Activated CD4-positive, alpha-beta memory T cell treated with anti-CD3 and anti-CD28 coated beads, Interleukin-2, amount 10 ng/mL, durations not matched to agents 7 days and 5 days (primary cell): ENCODE data around the gene TWIST2. TPM values are rescaled to one million over a fixed set of nuclear protein-coding genes. Genes with fewer than 3 reads are reported as not detected.

Experiments used
- CTCF ChIA-PET: fragments of 350-600 bp; sonication (Branson Sonifier 250); formaldehyde crosslinking; loops from one replicate; lab custom pipeline; 2021; ENCODE audit warnings: antibody characterized with exemption, inconsistent platforms; lab: Charles Lee
- POLR2A ChIA-PET: fragments of 350-600 bp; sonication (Branson Sonifier 250); formaldehyde crosslinking; loops from one replicate; lab custom pipeline; 2021; ENCODE audit warnings: antibody characterized with exemption; lab: Charles Lee
- DNase-seq: peaks from one replicate; pipeline ENCODE4 v3.0.0-alpha.2; 2020
- H3K27ac Mint-ChIP-seq: one replicate; pipeline ENCODE4 v1.8.0; 2021; ENCODE audit warnings: mild to moderate bottlenecking, mixed read lengths
- H3K27me3 Mint-ChIP-seq: one replicate; pipeline ENCODE4 v1.8.0; 2021; ENCODE audit warnings: mixed read lengths
- H3K36me3 Mint-ChIP-seq: one replicate; pipeline ENCODE4 v1.8.0; 2021; ENCODE audit warnings: low read depth, mixed read lengths
- H3K4me1 Mint-ChIP-seq: one replicate; pipeline ENCODE4 v1.8.0; 2021; ENCODE audit warnings: mixed read lengths
- H3K4me3 Mint-ChIP-seq: one replicate; pipeline ENCODE4 v1.8.0; 2021; ENCODE audit warnings: mild to moderate bottlenecking, mixed read lengths
- H3K9me3 Mint-ChIP-seq: one replicate; pipeline ENCODE4 v1.8.0; 2021; ENCODE audit warnings: mixed read lengths
- total RNA-seq, 2 experiments: library from RNA; stranded (reverse); gene quantifications; one replicate each; pipeline ENCODE4 v1.2.3, GENCODE V29; 2021

The TWIST2 gene
- total RNA-seq, 2 experiments from 2014 or later, result not detected

GRCh38 chr2:238905224-238905623, 57.3 kb downstream of the TWIST2 start:
- Mint-ChIP-seq H3K27ac (no peak overlapping the region), H3K4me1 (no peaks in the 10 kb centered on the region), H3K36me3 (no peaks in the 10 kb centered on the region), H3K9me3 (peaks cover 5% of the 10 kb centered on the region), H3K4me3 (no peak overlapping the region), H3K27me3 (no peaks in the 10 kb centered on the region)
- CTCF ChIA-PET, result no interaction called here
- POLR2A ChIA-PET, result no interaction called here
- DNase-seq, result no peak

GRCh38 chr2:238905644-238906043, 57.8 kb downstream of the TWIST2 start:
- ChIA-PET CTCF (no interaction called here), POLR2A (no interaction called here)
- Mint-ChIP-seq H3K4me3 (no peak overlapping the region), H3K36me3 (no peaks in the 10 kb centered on the region), H3K27ac (no peak overlapping the region), H3K27me3 (no peaks in the 10 kb centered on the region), H3K4me1 (no peaks in the 10 kb centered on the region), H3K9me3 (peaks cover 5% of the 10 kb centered on the region)
- no peak for DNase-seq

GRCh38 chr2:238906254-238906935, 58.5 kb downstream of the TWIST2 start:
- peaks cover 5% of the 10 kb centered on the region for H3K9me3 Mint-ChIP-seq
- H3K4me3 Mint-ChIP-seq, result no peak overlapping the region
- H3K4me1 Mint-ChIP-seq, result no peaks in the 10 kb centered on the region
- CTCF ChIA-PET, result no interaction called here
- no peak overlapping the region for H3K27ac Mint-ChIP-seq
- no peaks in the 10 kb centered on the region for H3K36me3 Mint-ChIP-seq
- no peak for DNase-seq
- POLR2A ChIA-PET, result no interaction called here
- no peaks in the 10 kb centered on the region for H3K27me3 Mint-ChIP-seq

GRCh38 chr2:238906936-238907716, 59.2 kb downstream of the TWIST2 start:
- POLR2A ChIA-PET, result no interaction called here
- Mint-ChIP-seq H3K4me1 (no peaks in the 10 kb centered on the region), H3K27me3 (no peaks in the 10 kb centered on the region)

GRCh38 chr2:238907717-238908173, 59.9 kb downstream of the TWIST2 start:
- Mint-ChIP-seq H3K4me3 (no peak overlapping the region), H3K27ac (no peak overlapping the region), H3K36me3 (no peaks in the 10 kb centered on the region), H3K9me3 (peaks cover 7% of the 10 kb centered on the region), H3K27me3 (no peaks in the 10 kb centered on the region), H3K4me1 (no peaks in the 10 kb centered on the region)
- ChIA-PET POLR2A (no interaction called here), CTCF (no interaction called here)
- DNase-seq, result no peak

More at GRCh38 chr2:238906936-238907716, 59.2 kb downstream of the TWIST2 start:
- DNase-seq, result no peak
- Mint-ChIP-seq H3K36me3 (no peaks in the 10 kb centered on the region), H3K27ac (no peak overlapping the region), H3K9me3 (peaks cover 7% of the 10 kb centered on the region), H3K4me3 (no peak overlapping the region)
- CTCF ChIA-PET, result no interaction called here

GRCh38 chr2:238908960-238909951, 61.4 kb downstream of the TWIST2 start:
- no peak overlapping the region for H3K4me3 Mint-ChIP-seq
- ChIA-PET CTCF (no interaction called here), POLR2A (no interaction called here)
- no peak for DNase-seq
- H3K9me3 Mint-ChIP-seq, result peaks cover 7% of the 10 kb centered on the region
- H3K4me1 Mint-ChIP-seq, result no peaks in the 10 kb centered on the region
- no peaks in the 10 kb centered on the region for H3K36me3 Mint-ChIP-seq
- H3K27ac Mint-ChIP-seq, result no peak overlapping the region
- no peaks in the 10 kb centered on the region for H3K27me3 Mint-ChIP-seq

- ChIA-PET CTCF (no interaction called here), POLR2A (no interaction called here)
- Mint-ChIP-seq H3K36me3 (no peaks in the 10 kb centered on the region), H3K9me3 (peaks cover 7% of the 10 kb centered on the region), H3K27ac (no peak overlapping the region), H3K27me3 (no peaks in the 10 kb centered on the region), H3K4me1 (no peaks in the 10 kb centered on the region), H3K4me3 (no peak overlapping the region)
- DNase-seq, result no peak
Measured at GRCh38 chr2:238910751-238911351, 63.0 kb downstream of the TWIST2 start.

- ChIA-PET CTCF (no interaction called here), POLR2A (no interaction called here)
- Mint-ChIP-seq H3K27me3 (no peaks in the 10 kb centered on the region), H3K4me1 (no peaks in the 10 kb centered on the region), H3K4me3 (no peak overlapping the region), H3K27ac (no peak overlapping the region), H3K9me3 (peaks cover 2% of the 10 kb centered on the region), H3K36me3 (no peaks in the 10 kb centered on the region)
- DNase-seq, result no peak
Measured at GRCh38 chr2:238911376-238912227, 63.7 kb downstream of the TWIST2 start.

GRCh38 chr2:238912228-238912915, 64.5 kb downstream of the TWIST2 start:
- POLR2A ChIA-PET, result no interaction called here
- H3K4me1 Mint-ChIP-seq, result no peaks in the 10 kb centered on the region

GRCh38 chr2:238912916-238913875, 65.3 kb downstream of the TWIST2 start:
- Mint-ChIP-seq H3K36me3 (no peaks in the 10 kb centered on the region), H3K9me3 (peaks cover 2% of the 10 kb centered on the region), H3K27me3 (no peaks in the 10 kb centered on the region), H3K27ac (no peak overlapping the region), H3K4me3 (no peak overlapping the region), H3K4me1 (no peaks in the 10 kb centered on the region)
- ChIA-PET CTCF (no interaction called here), POLR2A (no interaction called here)
- no peak for DNase-seq

More at GRCh38 chr2:238912228-238912915, 64.5 kb downstream of the TWIST2 start:
- CTCF ChIA-PET, result no interaction called here
- Mint-ChIP-seq H3K36me3 (no peaks in the 10 kb centered on the region), H3K27me3 (no peaks in the 10 kb centered on the region), H3K4me3 (no peak overlapping the region), H3K27ac (no peak overlapping the region), H3K9me3 (peaks cover 2% of the 10 kb centered on the region)
- no peak for DNase-seq
